Colon (tissue), 2 donors: ENCODE measurements around the gene XIRP2.

ENCODE experiments used
- FAIRE-seq: peaks from 2 replicates; lab custom pipeline; 2012; peaks lifted over from hg19 to GRCh38; lab: Jason Lieb, UNC
- donor health status: control.
- donor health status: control.

XIRP2 gene

GRCh38 chr2:166888180-166888579, at the start of gene XIRP2:
Gene XIRP2, plus strand, starts transcription at chr2:166888480. Its CDS starts 15,003 bp downstream, at chr2:166903483.
- no peak for FAIRE-seq

- FAIRE-seq: no peak
Measured at GRCh38 chr2:166841152-166841551, 47.1 kb upstream of the XIRP2 start.

GRCh38 chr2:166841679-166842078, 46.6 kb upstream of the XIRP2 start:
- no peak for FAIRE-seq

- FAIRE-seq: no peak
Measured at GRCh38 chr2:166844111-166844510, 44.2 kb upstream of the XIRP2 start.

- no peak for FAIRE-seq
Measured at GRCh38 chr2:166862468-166863132, 25.7 kb upstream of the XIRP2 start.

GRCh38 chr2:166867874-166868514, 20.3 kb upstream of the XIRP2 start:
- no peak for FAIRE-seq

GRCh38 chr2:166870346-166870745, 17.9 kb upstream of the XIRP2 start:
- FAIRE-seq: no peak

GRCh38 chr2:166881177-166881576, 7.1 kb upstream of the XIRP2 start:
- no peak for FAIRE-seq

- no peak for FAIRE-seq
Measured at GRCh38 chr2:166882851-166883250, 5.4 kb upstream of the XIRP2 start.

GRCh38 chr2:166891727-166892126, 3.4 kb downstream of the XIRP2 start:
- no peak for FAIRE-seq

GRCh38 chr2:166892397-166892796, 4.1 kb downstream of the XIRP2 start:
- no peak for FAIRE-seq

- FAIRE-seq: no peak
Measured at GRCh38 chr2:166895243-166895642, 7.0 kb downstream of the XIRP2 start.

GRCh38 chr2:166897666-166898065, 9.4 kb downstream of the XIRP2 start:
- FAIRE-seq: no peak

GRCh38 chr2:166899676-166900075, 11.4 kb downstream of the XIRP2 start:
- FAIRE-seq: no peak

GRCh38 chr2:166900700-166901099, 12.4 kb downstream of the XIRP2 start:
- no peak for FAIRE-seq

- FAIRE-seq: no peak
Measured at GRCh38 chr2:166901336-166901735, 13.1 kb downstream of the XIRP2 start.

GRCh38 chr2:166916987-166917386, 28.7 kb downstream of the XIRP2 start:
- FAIRE-seq: no peak

- no peak for FAIRE-seq
Measured at GRCh38 chr2:166917415-166917814, 29.1 kb downstream of the XIRP2 start.

- FAIRE-seq: no peak
Measured at GRCh38 chr2:166921261-166921896, 33.1 kb downstream of the XIRP2 start.

GRCh38 chr2:166924967-166925366, 36.7 kb downstream of the XIRP2 start:
- FAIRE-seq: no peak

GRCh38 chr2:166926657-166927056, 38.4 kb downstream of the XIRP2 start:
- FAIRE-seq: no peak

- no peak for FAIRE-seq
Measured at GRCh38 chr2:166932032-166932431, 43.8 kb downstream of the XIRP2 start.

GRCh38 chr2:166934817-166935216, 46.5 kb downstream of the XIRP2 start:
- no peak for FAIRE-seq

GRCh38 chr2:166942377-166942776, 54.1 kb downstream of the XIRP2 start:
- FAIRE-seq: no peak
